PC-3 (cell line): ENCODE data around the gene GREB1L.

Source experiments
- CTCF ChIP-seq: fragments of 300-600 bp; sonication (generic); conservative IDR thresholded peaks from 2 replicates; pipeline ENCODE4 v1.5.1; 2017; ENCODE audit warnings: antibody characterized with exemption, low read depth, mild to moderate bottlenecking, low read length
- EZH2 ChIP-seq: fragments of 300-600 bp; sonication (generic); IDR thresholded peaks from one replicate; pipeline ENCODE4 v1.6.1; 2017; ENCODE audit warnings: antibody characterized with exemption, mild to moderate bottlenecking, low read length; ENCODE audit not compliant: unreplicated experiment
- EZH2phosphoT487 ChIP-seq: fragments of 300-600 bp; sonication (generic); IDR thresholded peaks from 2 replicates; pipeline ENCODE4 v1.6.1; 2018; ENCODE audit warnings: mild to moderate bottlenecking, antibody characterized with exemption, low read length, borderline replicate concordance

GRCh38 chr18:21210278-21210677, 31.8 kb upstream of the GREB1L start:
- TF ChIP-seq CTCF: no peak
- TF ChIP-seq EZH2phosphoT487: no peak
- no peak for TF ChIP-seq EZH2
